Keratinocyte (primary cell): Measurements from ENCODE around the gene SLC8A1. TPM values are rescaled to one million over a fixed set of nuclear protein-coding genes. Genes with fewer than 3 reads are reported as not detected.

ENCODE experiments used
- DNase-seq: peaks from one replicate; pipeline ENCODE4 v3.0.0-alpha.2; 2011; ENCODE audit warnings: low read depth, missing footprints, low spot score
- FAIRE-seq: peaks from 2 replicates; lab custom pipeline; 2011; peaks lifted over from hg19 to GRCh38; lab: Jason Lieb, UNC
- H2AFZ ChIP-seq: 2 replicates; pipeline ENCODE4 v1.6.0; 2012; ENCODE audit warnings: low read length, control low read depth, inconsistent platforms; ENCODE audit not compliant: control insufficient read depth
- H3K27ac ChIP-seq: 2 replicates; pipeline ENCODE4 v1.5.1; 2011; ENCODE audit warnings: low read length; ENCODE audit not compliant: control insufficient read depth, insufficient read depth
- H3K27me3 ChIP-seq: 3 replicates; pipeline ENCODE4 v1.6.0; 2011; ENCODE audit warnings: low read length; ENCODE audit not compliant: control insufficient read depth, insufficient read depth; ENCODE audit errors: extremely low read depth
- H3K36me3 ChIP-seq, 2 experiments: 2 replicates in 1 of 2; 3 replicates in 1 of 2; pipeline ENCODE4 v1.5.1; 2011; ENCODE audit warnings: low read length in 2 of 2, mild to moderate bottlenecking in 1 of 2; ENCODE audit not compliant: control insufficient read depth in 2 of 2, insufficient read depth in 2 of 2; ENCODE audit errors: extremely low read depth in 1 of 2
- H3K4me1 ChIP-seq: 3 replicates; pipeline ENCODE4 v1.5.1; 2011; ENCODE audit warnings: low read length; ENCODE audit not compliant: control insufficient read depth, insufficient read depth; ENCODE audit errors: extremely low read depth
- H3K4me2 ChIP-seq: 3 replicates; pipeline ENCODE4 v1.6.0; 2011; ENCODE audit warnings: low read depth, low read length; ENCODE audit not compliant: control insufficient read depth, insufficient read depth; ENCODE audit errors: extremely low read depth
- H3K4me3 ChIP-seq, 3 experiments: fragments of 200-600 bp in 1 of 3; sonication (generic) in 1 of 3; 2 replicates in 2 of 3; 3 replicates in 1 of 3; pipeline ENCODE4 v1.5.1; 2011 to 2016; ENCODE audit warnings: low read length in 3 of 3, mild to moderate bottlenecking in 3 of 3, control low read depth in 2 of 3, inconsistent platforms in 1 of 3, low read depth in 1 of 3, mixed read lengths in 1 of 3, mixed run types in 1 of 3, moderate library complexity in 1 of 3; ENCODE audit not compliant: control insufficient read depth in 2 of 3, insufficient read depth in 2 of 3; ENCODE audit errors: extremely low read depth in 1 of 3
- H3K79me2 ChIP-seq: 2 replicates; pipeline ENCODE4 v1.6.0; 2012; ENCODE audit warnings: low read length; ENCODE audit not compliant: control insufficient read depth, insufficient read depth
- H3K9ac ChIP-seq: 3 replicates; pipeline ENCODE4 v1.6.0; 2011; ENCODE audit warnings: low read length; ENCODE audit not compliant: control insufficient read depth, insufficient read depth; ENCODE audit errors: extremely low read depth
- H3K9me1 ChIP-seq: 3 replicates; pipeline ENCODE4 v1.6.0; 2011; ENCODE audit warnings: low read length; ENCODE audit not compliant: control insufficient read depth, insufficient read depth; ENCODE audit errors: extremely low read depth
- H3K9me3 ChIP-seq: 2 replicates; pipeline ENCODE4 v1.5.1; 2012; ENCODE audit warnings: low read depth, low read length; ENCODE audit not compliant: control insufficient read depth
- H4K20me1 ChIP-seq: 3 replicates; pipeline ENCODE4 v1.6.0; 2011; ENCODE audit warnings: low read length; ENCODE audit not compliant: control insufficient read depth, insufficient read depth; ENCODE audit errors: extremely low read depth
- CTCF ChIP-seq, 3 experiments: IDR thresholded peaks in 1 of 3; conservative IDR thresholded peaks in 1 of 3; optimal IDR thresholded peaks in 1 of 3; 2 replicates in 2 of 3; 3 replicates in 1 of 3; pipeline versions ENCODE3 to v1.5.1; 2011; ENCODE audit warnings: low read length in 3 of 3, mild to moderate bottlenecking in 3 of 3, moderate library complexity in 2 of 3, control low read depth in 1 of 3, inconsistent platforms in 1 of 3; ENCODE audit not compliant: insufficient read depth in 2 of 3; ENCODE audit errors: extremely low read depth in 1 of 3
- EZH2 ChIP-seq: IDR thresholded peaks from one replicate; pipeline ENCODE4 v1.6.1; 2012; ENCODE audit warnings: inconsistent platforms, mild to moderate bottlenecking, low read length, moderate library complexity
- dilution Hi-C: fragments of 300-500 bp; cut with MboI; formaldehyde crosslinking; loops from one replicate; pipeline ENCODE4 v1.7.0; 2020; ENCODE audit warnings: low sequenced_read_pairs; ENCODE audit not compliant: extremely low pct_ligation_motif_present
- polyA plus RNA-seq, 5 experiments: library from polyadenylated mRNA; depleted of rRNA in 3 of 5; stranded (reverse) in 3 of 5; stranded (forward) in 1 of 5; unstranded in 1 of 5; fragments of >200 nt; gene quantifications; 1 replicate in 1 of 5; 2 replicates in 3 of 5; 3 replicates in 1 of 5; pipeline versions ENCODE4 v1.2.1 to v1.2.3, GENCODE V29; 2011 to 2012; ENCODE audit warnings: missing spikeins in 2 of 5, low read depth in 1 of 5, low replicate concordance in 1 of 5

SLC8A1 gene
- polyA plus RNA-seq, 1 donor (not counting 4 experiments of a cell fraction or from before 2014, with no cell fraction given) = 2.7 TPM

DNA sequence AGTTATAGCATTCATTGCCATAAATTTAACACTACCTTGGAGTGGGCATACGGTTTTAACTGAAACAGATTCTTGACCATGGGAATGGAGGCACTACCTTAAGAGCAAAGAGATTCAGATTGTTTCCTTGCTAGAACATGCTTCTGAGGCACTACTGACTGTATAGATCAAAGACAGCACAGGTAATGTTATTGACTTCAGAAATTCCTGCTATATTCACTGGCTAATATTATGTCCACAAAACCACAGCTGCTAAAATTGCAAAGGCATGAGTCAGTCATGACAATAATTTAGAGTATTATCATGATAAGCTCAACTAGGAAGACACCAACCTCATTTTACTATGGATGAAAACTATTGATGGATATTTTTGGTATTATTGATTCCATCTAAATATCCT, 39.4 kb downstream of the SLC8A1 start:
- Histone ChIP-seq H2AFZ (peak overlapping the region; percentile 2), H3K4me1 (peaks cover 17% of the 10 kb centered on the region), H3K4me3 (no peak overlapping the region), H4K20me1 (no peaks in the 10 kb centered on the region), H3K27me3 (no peaks in the 10 kb centered on the region), H3K9me1 (no peaks in the 10 kb centered on the region), H3K79me2 (no peaks in the 10 kb centered on the region), H3K9me3 (no peaks in the 10 kb centered on the region), H3K36me3 (no peaks in the 10 kb centered on the region), H3K9ac (no peak overlapping the region), H3K4me2 (peak overlapping the region; percentile 53), H3K27ac (peak overlapping the region; percentile 33)
- dilution Hi-C loops = no loop called here
- peak; percentile 40 for DNase-seq
- no peak for TF ChIP-seq CTCF (optimal IDR thresholded peaks at IDR 0.05 in 1 of 3, IDR thresholded peaks at IDR 0.05 in 1 of 3, conservative IDR thresholded peaks at IDR 0.05 in 1 of 3; ENCODE audit: extremely low read depth in 1 of 3, insufficient read depth in 2 of 3, low read length in 3 of 3)
- no peak for TF ChIP-seq EZH2
- peak; percentile 98 for FAIRE-seq

DNA sequence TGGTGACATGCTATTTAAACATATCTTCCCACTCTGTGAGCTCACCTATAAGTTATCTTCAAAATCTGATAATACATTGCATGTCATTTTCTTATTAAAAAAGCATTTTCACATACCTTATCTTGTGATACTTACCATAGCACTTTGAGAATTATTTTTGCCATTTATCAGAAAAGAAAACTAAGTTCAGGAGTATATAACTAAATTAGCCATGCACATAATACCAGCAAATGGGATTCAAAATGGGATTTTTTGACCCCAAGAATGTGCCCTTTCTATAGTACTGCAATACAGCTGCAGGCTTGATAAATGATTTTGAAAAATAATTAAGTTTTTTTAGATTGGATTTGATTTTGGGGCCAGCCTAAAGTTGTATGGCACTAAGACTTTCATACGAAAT, 41.2 kb downstream of the SLC8A1 start:
- Histone ChIP-seq H3K27me3 (no peaks in the 10 kb centered on the region), H3K4me1 (peaks cover 12% of the 10 kb centered on the region), H3K9me3 (no peaks in the 10 kb centered on the region), H3K79me2 (no peaks in the 10 kb centered on the region), H3K9ac (no peak overlapping the region), H2AFZ (no peak overlapping the region), H3K4me3 (no peak overlapping the region), H3K36me3 (no peaks in the 10 kb centered on the region), H3K4me2 (no peak overlapping the region), H3K9me1 (no peaks in the 10 kb centered on the region), H4K20me1 (no peaks in the 10 kb centered on the region), H3K27ac (no peak overlapping the region)
- DNase-seq (no peak), FAIRE-seq (no peak)
- dilution Hi-C loops = no loop called here
- TF ChIP-seq EZH2 (no peak), CTCF (optimal IDR thresholded peaks at IDR 0.05 in 1 of 3, IDR thresholded peaks at IDR 0.05 in 1 of 3, conservative IDR thresholded peaks at IDR 0.05 in 1 of 3; ENCODE audit: extremely low read depth in 1 of 3, insufficient read depth in 2 of 3, low read length in 3 of 3) (no peak)
